CD4-positive, alpha-beta T cell treated with Interleukin-1 beta for 1 hour (primary cell): ENCODE data around the gene C2orf66.

Experiments used
- DNase-seq, 2 donors: peaks; one replicate each; pipeline ENCODE4 v3.0.0-alpha.2; 2020 to 2022

Gene C2orf66

DNA sequence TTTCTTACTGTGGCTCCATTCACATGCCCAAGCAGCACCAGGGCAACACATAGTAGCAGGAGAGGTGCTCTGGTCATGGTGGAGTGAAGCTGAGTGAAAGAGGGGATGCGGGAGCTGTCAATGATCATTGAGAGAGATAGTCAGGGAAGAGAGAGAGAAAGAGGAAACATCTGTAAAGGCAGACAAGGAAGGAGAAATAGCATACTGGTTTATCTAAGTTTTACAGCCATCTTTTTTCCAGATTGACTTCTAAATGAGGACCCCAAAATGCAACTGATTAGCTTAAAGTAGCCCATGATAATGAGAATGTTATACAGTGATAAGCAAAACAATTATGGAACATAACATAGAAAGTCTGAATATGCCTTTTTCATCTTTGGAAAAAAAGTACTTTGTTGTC lies at the start of gene C2orf66:
C2orf66 (minus strand) TSS at position 96 of the 400 bp plus-strand sequence; CDS start at position 77, 19 bp downstream.
- no peak for DNase-seq

DNA sequence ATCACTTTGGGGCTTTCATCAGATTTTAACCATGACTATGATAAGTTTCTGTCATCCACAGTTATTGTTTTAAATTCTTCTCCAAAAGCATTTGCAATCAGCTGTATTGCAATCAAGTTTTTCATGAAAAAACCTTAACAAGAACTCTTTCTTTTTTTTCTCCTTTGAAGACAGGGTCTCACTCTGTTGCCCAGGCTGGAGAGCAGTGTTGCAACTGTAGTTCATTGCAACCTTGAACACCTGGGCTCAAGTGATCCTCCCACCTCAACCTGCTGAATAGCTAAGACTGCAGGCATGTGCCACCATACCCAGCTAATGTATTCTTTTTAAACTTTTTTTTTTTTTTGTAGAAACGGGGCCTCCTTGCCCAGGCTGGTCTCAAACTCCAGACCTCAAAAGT lies 45.5 kb upstream of the C2orf66 start:
- DNase-seq, result no peak

DNA sequence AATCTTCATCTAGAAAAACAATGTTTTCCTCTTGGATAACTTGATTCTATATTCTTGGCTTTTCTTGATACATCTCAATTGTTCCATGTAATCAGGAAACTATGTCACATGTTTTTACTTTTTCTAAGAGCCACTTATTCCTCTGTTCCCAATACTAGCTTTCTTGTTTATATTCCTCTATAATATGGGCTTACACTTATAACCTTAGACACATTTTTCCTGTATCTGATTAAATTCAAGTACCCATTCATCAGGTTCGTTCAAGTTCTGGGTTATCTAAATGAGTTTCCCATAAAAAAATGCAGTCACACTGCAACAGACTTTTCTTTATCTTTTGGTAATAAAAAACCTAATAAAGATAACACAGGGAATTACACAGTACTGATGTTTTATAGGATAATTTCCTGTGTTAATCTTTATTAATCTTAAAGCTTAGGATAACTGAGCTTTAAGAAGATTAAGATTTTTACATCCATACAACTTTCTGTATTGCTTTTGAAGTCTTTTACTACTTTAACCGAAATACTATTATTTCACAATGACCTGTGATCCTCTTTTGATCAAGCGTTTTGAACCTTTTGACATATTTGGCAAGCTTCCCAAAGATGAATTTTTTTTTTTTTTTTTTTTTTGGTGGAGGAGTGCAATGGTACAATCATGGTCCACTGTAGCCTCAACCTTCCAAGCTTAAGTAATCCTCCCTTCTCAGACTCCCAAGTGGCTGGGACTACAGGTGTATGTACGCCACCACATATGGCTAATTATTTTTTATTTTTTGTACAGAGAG lies 44.3 kb upstream of the C2orf66 start:
- no peak for DNase-seq

DNA sequence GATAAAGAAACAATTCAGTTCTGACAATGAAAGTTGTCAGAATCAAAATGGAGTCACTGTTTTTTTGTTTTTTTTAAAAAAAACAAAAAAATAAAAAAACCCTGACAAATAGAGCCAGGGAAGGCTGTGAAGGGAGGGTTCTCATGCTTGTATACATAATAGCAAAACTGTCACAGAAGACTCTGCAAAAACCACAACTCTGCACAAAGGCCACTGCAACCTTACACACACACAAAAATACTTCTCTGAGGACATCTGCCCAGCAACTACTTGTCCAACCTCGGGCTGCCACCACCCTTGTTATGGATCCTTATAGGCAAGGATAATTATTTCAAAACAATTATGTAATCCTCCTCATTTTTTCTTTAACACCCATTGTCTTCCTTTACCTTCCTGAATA lies 41.9 kb upstream of the C2orf66 start:
- DNase-seq, result no peak

DNA sequence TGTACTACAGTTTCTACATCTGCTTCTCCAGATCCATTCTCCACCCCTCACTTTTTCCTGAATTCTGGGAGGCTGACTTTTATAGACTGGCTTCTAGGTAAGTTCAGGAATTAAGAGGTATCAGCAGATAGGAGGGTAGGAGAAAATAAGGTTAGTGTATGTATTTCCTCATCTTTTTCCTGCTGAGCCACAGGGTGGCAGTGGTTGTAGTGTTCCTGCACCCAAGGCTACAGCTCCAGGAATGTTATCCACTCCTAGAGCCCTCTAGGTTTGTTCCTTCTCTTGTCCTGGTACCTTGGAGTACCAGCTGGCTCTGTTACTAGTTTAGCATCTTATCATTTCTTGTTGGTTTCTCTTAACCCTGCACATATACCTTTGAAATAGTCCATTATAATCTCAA lies 40.7 kb upstream of the C2orf66 start:
- DNase-seq, result no peak

DNA sequence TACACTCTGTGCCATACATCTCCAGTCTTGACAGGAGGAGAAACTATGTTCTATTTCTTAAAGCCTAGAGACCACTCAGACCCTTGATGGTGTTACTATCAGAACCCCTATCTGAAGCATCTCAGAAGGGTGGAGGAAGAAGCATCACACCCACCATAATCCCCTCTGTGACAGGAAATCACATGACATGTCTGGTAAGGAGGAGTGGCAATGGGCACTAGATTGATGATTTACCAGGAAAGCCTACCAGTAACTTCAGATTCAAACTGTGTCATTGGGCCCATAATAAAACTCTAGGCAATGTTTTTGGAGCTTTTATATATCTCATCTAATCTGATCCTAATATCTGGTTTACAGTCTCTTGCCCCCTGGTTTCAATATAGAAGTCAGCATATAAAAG lies 37.1 kb upstream of the C2orf66 start:
- no peak for DNase-seq

DNA sequence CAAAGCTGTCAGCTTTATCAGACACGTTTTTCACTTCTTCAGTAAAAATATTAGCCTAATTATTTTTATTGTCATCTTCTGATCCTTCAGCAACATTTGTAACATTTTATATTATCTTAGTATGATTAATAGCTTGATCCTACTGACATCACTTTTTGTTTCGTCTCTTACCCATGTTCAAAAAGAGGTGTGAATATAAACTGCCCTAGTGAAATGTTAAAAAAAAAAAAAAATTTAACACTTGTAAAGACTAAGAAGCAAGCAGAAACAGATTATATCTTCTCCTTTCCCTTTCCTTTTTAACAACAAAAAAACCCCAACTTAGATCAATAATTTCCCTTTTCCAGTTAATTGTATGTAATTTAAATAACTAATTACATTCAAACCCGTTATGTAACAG lies 36.2 kb upstream of the C2orf66 start:
- no peak for DNase-seq

DNA sequence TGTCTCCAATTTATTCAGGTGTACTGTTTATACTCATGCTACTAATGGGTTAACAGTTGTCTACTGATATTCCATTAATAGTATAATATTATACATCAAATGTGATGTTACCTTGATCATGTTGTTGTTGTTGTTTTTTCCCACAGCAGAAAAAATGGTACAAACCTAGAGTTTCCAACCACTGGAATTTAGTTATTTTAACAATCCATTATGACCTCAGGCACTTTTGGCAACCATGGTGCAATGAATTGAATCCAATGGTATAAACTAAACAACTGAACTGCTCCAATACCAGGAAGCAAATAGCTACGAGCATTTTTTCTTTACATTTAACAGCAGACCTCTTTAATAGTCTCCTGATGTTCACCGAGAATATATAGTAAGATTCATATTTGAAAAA lies 31.0 kb upstream of the C2orf66 start:
- DNase-seq, result no peak

DNA sequence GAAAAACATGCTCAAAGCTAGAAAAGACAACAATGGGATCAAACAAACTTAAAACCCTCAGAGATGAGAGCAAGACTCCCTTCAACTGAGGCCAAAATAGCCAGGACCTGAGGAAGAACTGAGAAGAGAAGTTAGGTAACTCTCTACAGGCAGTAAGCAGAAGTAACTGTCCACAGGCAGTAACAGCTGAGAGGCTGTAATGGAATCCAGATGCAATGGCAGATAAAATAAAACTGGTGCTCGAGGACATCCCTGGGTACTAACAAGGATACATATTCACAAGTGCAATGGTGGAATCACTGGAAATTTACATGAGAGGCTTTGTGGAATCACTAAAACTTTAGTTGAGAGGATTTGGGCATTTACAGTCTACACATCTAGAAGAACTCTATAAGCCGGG lies 30.4 kb upstream of the C2orf66 start:
- no peak for DNase-seq

DNA sequence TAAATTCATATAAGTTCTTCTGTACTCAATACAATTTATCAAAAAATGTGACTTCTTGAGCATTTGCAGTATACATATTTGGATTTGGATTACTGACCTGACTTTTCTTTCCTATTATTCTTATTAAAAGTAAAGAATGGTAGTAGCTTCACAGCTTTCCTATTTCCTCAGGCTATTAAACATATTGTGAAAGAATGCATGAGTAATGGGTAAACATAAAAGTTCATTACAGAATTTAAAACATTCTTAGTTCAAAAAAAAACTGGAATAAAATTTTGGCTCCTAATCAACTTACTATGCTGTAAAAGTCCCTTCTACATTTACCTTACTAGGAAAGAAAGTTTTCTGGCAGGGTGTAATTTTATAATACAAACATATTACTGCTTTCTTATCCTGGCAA lies 27.3 kb upstream of the C2orf66 start:
- DNase-seq, result no peak

DNA sequence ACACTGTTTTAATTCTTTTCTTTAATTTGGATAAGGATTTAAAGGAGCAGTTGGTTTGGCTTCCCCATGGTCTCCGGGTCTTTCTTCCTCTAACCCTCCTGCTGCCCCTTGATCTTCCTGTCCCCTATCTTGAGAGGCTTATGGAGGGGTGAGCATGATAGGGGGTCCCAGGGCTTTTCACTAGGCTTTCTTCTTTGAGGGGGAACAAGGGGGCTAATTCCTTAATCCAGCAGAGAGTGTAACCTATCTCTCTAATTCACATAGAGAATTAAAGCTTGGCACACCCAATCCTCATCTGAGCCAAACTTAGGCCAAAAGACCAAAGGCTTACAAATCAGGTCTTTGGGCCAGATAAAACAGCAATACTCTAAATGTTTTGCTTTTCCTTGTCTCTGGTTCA lies 21.5 kb upstream of the C2orf66 start:
- DNase-seq, result no peak

DNA sequence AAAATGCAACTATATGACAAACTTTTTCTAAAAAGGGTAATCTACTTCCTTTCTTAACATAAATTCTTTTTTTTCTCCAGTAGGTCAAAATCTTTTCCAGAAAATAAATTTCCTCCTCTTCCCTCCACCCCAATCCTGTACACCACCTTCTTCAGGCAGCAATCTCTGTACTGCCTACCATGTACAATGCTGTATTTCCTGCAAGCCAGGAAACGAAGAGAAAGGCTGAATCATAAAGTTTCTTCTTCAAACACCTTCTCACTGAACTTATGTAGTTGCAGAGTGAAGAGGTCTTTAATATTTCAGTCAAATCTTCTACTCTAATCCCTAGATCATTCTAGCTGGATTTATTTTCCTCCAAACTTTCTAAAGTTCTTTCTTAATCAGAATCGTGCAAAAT lies 18.2 kb upstream of the C2orf66 start:
- no peak for DNase-seq

DNA sequence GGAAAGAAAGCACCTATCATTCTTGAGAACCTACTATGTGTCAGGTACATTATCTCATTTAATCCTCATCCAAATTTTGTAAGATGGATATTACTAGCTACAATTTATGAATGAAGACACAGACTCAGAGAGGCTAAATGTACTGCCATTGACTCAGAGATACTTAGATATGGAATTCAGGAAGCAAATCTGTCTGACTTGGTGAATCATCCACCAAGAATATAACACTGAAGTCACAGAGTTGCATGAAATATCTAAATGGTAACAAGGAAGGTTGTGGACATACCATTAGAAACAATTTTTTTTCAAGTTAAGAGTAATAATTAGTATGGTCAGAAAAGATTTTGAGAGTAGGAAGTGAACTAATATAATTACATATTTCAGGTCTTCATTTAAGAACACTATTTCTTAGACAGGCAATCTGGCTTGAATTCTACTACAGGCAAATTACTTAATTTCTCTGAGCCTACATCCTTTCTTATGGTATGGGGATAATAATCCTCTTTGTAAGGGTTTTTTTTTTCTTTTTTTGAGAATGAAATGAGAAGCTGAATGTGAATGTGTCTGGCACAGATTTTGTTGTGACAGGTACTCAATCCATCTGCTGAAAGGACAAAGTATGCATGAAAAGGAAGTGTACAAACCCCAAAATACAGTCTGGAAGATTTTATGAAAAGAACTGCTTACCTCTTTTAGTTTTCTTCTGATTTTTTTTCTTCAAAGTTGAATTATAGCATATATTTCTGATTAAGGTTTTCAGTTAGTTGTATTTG lies 14.8 kb upstream of the C2orf66 start:
- DNase-seq, result no peak

DNA sequence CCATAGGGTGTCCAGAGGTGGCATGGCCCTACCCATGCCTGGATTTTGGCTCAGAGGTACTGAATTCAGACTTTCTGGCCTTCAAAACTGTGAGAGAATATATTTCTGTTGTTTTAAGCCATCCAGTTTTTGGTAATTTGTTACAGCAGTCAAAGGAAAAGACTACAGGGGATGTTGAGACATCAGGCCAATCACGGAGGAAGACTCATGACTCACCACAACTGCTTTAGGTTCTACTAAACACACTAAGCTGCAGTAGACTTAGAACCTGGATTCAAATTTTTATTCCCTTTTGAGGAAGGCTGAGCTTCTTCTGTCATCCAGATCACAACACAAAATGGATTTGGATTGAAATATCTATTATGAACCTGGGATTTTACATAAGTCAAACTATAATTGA lies 12.0 kb upstream of the C2orf66 start:
- no peak for DNase-seq

DNA sequence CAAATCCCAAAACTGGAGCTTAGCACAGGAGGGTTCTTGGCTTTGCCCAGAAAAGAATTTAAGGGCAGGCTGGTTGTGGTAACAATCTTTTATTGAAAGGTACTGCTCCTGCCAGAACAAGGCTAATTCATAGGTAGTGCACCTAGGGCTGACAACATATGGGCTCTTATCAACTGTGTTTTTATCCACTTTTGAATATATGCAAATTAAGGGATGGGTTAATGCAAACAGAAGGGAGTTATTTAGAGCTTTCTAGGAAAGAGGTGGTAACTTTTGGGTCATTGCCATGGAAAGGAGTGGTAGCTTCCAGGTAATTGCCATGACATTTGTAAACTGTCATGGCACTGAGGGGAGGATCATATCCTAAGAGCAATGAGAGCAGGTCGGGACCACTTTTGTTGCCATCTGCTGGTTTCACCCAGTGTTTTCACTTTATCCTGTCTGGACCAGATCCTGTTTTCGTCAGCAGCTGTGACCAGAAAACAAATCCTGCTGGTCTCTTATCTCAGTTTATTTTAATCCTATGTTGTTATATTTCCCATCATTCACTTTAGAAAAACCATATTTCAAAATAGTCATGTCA lies 981 bp downstream of the C2orf66 start:
- DNase-seq, result no peak

DNA sequence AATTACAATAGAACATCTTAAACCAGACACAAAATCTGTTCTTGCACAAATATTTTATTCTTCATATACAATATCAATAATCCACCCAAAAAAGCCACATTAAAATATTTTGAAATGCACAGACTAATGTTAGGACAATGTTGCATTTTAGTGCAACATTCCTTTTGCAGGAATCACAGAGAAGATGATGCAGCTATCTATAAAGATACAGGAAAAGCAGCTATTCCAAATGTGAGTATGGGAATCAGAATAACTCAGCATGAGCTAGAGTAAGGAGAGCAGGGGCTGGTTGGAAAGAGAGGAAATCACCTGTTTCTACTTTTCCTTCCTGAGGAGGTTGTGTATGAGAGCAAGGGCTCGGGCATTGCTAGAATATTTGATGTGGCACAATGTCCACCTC lies 4.8 kb downstream of the C2orf66 start:
- no peak for DNase-seq

DNA sequence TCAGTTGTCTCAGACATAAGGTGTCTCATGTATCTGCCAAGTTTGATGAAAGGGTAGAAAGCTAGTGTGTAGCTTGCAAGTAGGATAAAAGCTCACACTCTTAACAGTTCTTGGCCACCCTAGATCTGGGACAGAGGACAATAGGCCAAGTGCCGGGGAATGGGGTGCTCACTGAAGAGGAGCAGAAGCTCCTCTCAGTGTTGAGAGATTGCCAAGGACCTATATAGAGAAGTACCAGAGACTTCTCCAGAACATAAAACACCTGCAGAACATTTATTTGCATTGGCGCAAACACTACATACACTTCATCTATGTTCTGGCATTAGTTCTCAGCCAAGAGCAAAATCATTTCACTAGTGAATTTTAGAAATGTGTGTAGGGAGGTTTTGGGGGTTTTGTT lies 6.8 kb downstream of the C2orf66 start:
- DNase-seq, result no peak

DNA sequence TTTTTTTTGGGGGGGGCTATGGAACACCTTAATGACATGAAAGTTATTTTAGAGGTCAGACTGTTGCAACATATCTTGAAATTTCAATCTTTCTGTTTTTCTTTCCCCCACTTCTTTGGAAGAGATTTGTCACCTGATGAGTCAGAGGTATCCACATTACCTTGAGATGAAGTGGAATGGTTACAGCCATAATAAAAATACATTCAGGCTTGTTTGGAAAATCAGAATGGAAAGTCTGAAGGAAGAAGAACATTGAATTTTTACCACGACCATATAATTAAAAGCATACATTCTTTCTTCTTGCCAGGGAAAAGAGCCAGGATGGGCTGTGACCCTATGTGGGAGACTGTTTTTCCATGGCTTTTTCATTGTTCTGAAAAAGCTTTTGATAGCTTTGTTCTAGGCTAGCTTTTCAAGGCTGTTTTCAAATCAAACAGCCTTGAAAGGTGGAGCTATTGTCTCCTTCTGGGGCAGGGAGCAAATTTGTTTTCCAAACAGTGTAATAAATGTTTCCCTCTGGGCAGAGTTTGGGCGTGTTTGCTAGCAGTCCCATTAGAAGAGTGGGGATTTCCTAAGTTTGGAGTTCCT lies 7.4 kb downstream of the C2orf66 start:
- DNase-seq, result no peak

DNA sequence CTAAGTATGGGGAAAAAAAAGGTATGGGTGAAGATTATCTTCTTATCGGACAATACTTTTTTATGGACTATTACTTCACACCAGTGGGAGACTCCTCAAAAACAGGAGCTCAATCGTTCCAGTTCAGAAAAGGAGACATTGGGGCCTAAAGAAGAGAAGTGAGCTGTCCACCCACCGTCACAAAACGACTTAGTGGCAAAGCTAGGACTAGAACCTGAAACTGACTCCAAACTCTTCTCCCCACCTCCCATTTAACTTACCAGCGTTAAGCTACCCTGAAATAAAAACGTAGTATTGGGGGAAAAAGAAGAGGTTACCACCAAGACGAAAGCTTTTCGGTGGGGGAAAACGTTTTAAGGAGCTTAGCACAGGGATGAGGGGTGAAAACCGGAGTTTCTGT lies 10.2 kb downstream of the C2orf66 start:
- DNase-seq, result no peak

DNA sequence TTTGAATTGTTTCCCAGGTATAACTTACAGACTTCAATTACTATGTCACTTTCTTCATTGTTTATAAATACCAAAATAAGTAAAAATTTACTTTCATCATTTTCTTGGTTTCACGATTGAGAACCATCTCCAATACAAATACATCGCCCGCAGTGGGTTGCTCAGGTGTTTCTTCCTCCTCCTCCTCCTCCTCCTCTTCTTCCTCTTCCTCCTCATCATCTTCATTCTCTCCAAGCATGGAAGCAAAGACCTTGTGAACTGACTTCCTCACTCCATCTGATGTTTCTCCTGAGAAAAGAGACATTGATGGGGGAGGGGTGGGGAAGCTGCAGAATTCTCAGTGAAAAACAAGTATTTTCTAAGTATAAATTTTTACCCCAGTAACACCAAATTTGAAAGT lies 16.3 kb downstream of the C2orf66 start:
- DNase-seq, result no peak

DNA sequence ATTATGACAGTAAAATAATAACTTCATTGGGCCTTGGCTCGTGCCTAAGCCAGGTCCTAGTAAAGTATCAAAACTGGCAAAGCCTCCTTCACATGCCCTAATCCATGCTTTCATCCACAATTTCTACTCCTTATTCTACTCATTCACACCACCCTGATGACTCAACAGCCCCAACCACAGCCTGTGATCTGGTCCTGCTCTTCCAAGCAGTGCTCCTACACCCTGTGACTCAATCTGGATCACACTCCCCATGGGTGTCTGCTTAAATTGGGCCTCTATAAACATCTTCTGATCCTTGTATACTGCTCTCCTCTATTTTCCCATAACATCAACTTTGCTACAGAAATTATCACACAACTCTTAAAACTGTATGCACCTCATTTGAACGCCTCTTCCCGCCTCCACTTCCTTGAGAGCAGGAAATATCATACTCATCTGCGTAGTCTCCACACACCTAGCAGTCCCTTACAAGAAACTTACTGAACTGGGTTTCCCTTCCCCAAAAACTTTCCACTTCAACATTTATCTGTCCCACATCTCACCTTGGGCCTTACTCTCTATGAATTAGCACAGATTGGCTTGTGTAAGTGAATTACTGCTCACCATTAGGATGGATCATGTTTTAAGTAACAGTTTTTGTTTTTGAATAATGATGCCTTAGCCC lies 25.6 kb downstream of the C2orf66 start:
- no peak for DNase-seq

DNA sequence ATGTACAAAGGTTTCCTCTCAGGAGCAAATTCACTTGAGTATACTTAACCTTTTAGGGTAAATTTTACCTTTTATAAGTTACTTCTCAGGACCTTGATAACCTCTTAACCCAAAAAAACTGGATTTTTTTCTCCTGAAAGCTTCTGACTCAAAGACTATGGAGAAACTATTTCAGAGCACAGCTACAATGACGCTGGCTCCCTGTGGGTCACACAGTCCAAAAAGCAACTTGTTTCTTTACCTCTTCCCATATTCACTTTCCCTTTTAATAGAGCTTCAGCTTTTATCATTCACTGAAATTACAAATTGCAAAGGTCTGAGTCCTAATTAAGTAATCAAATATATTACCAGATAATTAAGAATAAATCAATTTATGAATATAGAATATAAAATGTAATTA lies 42.1 kb downstream of the C2orf66 start:
- DNase-seq, result no peak

DNA sequence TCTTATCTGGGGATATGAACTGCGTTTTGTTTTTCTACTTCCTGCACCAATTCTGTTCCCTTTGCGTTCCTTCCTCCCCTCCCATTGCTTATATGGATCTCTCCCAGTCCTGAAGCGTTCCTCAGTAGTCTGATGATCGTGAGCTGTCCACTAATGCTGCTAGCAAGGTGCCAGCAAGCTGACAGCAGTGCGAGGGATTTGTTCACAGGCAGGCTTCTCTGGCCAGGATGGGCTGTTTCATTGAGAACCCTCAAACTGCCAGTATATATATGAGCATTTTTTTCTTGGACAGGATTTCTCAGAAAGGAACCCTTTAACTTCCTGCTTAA lies 49.8 kb downstream of the C2orf66 start:
- no peak for DNase-seq
